GM15510 (cell line): ENCODE results near the gene SDCCAG8.

Experiments used
- POLR2A ChIP-seq: IDR thresholded peaks from 3 replicates; pipeline ENCODE4 v1.6.1; 2011; ENCODE audit warnings: borderline replicate concordance; ENCODE audit not compliant: insufficient read length; ENCODE audit errors: extremely low read depth

Gene SDCCAG8

DNA sequence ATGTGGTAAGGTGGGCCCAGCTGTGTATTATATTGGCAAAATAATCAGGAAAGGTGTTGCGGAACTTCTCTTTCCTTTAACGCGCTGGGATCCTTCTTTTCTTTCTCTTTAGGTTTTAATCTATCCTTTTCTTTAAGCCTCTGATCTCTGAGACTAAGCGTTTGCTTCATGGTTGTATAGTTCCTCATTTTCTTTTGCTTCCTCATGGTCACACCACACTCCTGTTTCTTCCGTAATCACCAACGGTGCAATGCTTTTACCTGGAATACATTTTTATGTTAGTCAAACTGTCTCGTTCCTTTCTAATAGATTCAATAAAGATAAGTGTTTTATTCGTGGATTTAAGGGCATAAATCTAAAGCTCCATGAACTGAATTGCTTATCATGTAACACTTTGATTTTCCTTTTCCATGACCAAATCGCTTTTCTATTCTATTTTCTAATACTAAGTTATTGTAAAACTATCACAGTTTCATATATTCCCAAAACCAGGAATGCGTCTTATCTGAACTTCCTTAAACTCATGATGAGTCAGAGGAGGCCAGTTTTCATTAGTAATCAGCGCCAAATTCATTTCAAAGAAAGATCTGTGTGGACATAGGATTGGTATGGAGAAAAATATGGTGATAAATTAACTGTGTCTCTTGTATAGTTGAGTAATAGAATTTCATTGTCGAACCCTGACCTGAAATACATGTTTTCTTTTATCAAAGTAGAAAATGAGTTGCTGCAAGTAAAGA lies 12.2 kb downstream of the SDCCAG8 start:
- TF ChIP-seq POLR2A: no peak

DNA sequence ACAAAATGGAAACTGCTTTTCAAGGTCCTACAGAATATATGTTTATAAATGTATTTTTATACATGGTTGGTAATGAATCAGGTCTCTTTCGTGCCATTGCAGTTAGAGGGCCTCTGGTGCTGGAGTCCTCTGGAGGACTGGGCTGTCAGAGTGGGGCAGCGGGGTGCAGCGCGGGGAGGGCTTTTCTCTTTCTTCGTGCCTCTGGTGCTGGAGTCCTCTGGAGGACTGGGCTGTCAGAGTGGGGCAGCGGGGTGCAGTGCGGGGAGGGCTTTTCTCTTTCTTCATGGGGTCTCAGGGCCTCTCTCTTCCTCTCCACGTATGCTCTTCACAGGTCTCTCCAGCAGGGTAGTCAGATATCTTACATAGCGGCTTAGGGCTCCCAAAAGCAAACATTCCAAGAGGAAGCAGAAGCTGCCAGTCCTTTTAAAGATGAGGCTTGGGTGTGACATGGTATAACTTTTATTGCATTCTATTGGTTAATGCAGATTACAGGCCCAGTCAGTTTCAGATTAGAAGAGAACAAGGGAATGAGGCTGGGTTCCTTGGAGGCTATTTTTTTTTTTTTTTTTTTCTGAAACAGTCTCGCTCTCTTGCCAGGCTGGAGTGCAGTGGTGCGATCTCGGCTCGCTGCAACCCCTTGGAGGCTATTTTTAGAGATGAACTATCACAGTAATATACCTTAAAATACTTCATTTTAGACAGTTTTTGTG lies 13.1 kb downstream of the SDCCAG8 start:
- no peak for TF ChIP-seq POLR2A

DNA sequence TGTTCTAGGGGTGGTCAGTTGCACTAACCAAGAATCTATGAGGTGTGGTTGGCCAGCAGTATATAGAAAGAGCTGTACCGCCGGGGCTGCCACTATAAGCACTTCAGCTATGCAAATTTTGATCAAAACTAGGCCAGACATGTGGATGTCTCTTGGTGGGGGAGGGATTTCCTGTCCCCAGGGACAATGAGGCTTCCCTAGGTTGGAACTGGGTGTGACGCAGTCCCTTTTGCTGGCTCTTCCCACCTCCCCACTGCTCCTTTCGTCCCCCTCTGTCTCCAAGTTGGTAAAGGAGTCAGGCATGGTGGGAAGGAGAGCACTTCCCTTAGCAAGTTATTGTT lies 13.6 kb downstream of the SDCCAG8 start:
- no peak for TF ChIP-seq POLR2A

DNA sequence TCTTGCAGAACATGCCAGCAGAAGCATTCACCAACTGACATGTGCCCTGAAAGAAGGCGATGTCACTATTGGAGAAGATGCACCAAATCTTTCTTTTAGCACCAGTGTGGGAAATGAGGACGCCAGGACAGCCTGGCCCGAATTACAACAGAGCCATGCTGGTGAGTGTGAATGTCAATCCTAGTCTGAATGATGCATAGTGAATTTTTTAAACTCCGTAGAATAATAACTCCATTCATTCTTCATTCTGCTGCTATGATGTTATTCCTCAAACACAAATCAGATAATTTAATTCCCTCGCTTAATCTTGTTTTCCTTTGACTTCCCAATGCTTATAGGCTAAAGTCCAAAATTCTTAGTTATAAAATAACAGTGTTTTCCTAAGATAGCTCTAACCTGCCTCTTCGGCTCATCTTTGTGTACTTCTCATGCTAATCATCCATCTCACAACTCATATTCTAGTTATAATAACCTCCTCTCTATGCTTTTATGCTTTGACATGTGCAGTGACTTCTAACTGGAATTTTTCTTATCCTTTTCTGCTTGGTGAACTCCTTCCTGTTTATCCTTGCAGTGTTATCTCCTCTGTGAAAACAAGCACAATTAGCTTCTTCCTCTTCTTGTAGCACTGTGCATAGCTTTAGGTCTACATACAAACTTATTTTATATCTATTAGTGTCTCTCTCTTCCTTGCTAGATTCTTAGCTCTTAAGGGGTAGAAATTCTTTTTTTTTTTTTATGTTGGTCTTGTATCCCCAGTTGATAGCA lies 14.4 kb downstream of the SDCCAG8 start:
- no peak for TF ChIP-seq POLR2A

DNA sequence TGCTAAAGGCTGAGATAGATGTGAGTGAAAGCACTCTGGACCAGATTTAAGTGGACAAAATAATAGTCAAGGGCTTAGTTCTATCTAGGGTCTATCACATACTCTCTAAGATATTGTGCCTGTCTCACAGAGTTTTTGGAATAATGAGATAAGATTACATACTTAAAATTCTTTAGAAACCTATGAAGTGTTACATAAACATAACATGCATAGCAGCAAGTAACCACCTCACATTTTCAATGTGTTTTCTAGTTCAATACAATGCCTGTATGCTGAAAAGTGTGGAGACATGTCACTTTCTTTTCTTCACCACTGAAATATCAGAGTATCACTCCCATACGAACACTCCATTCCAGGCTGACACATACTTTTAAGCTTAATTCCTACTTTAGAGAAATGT lies 16.2 kb downstream of the SDCCAG8 start:
- TF ChIP-seq POLR2A: no peak

DNA sequence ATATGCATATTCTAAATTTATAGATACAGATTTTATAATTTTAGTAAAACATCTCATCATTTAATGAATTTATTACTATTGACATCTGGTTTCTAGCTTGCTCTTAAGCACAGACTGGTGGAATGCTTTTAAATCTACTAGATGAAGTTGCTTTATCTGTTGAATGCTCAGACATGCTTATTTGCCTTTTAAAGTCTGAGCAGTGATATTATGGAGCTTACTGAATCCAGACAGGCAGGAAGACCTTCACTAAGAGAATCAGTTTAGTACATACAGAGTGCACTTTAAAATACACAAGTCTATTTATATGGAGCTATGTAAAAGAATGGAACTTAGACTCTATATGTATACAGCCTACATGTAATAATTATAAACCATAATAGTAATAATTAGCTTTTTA lies 16.6 kb downstream of the SDCCAG8 start:
- no peak for TF ChIP-seq POLR2A

DNA sequence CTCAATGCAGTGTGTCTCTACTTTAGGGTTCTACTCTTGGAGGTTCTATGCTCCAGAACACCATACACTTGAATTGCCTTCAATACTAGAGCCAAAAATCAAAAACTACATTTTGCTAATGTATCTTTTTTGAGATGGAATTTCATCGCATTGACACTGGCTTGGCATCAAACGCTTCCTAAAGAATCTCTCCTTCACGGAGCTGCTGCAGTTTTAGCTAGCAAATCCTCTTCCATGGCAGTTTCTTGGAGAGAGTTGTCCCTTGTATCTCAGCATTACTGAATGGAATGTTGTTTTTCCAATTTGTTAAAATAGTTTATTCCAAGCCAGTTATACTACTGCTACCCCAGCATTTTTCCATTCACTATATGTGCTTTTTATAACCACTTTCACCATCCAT lies 17.7 kb downstream of the SDCCAG8 start:
- no peak for TF ChIP-seq POLR2A

DNA sequence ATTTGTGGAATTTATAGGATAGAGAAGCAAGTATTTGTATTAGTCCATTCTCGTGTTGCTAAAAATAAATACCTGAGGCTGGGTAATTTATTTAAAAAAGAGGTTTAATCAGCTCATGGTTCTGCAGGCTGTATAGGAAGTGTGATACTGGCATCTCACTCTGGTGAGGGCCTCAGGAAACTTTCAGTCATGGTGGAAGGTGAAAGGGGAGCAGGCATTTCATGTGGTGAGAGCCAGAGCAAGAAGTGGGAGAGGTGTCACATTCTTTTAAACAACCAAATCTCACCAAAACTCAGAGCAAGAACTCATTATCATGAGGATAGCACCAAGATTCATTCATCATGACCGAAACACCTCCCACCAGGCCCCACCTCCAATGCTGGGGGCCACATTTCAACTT lies 18.1 kb downstream of the SDCCAG8 start:
- no peak for TF ChIP-seq POLR2A

DNA sequence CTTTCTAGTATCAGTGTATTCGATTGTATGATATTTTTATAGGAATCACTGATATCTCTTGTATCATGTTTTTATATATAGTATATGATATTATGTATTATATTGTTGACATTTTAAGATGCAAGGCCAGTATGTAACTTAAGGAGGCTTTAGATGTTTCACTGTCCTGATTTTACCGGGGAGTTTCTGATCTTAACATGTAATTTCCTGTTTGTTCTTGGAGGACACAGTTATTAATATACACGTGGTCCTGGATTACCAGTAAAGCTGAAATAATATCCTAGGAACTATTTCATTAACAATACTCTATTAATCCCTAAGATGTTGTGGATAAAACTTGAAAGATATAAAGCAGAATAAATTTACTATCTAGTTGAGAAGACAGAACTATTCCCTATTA lies 19.5 kb downstream of the SDCCAG8 start:
- no peak for TF ChIP-seq POLR2A

DNA sequence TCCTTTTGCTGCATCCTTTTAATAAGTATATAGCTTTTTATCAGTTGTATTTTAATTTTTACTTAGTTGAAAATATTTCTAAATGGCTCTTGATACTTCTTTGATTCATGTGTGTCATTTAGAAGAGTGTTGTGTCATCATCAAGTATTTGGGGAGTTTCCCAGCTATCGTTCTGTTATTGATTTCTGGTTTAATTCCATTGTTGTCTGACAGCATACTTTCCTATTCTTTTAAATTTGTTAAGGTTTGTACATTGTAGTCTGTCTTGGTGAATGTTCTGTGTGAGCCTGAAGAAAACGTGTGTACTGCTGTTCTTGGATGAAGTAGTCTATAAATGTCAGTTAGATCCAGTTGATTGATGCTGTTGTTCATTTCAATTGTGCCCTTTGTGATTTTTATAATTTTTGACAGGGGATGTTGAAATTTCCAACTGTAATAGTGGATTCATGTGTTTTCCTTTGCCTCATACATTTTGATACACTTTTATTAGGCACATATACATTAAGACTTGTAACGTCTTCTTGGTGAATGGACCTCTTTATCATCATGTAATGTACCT lies 24.8 kb downstream of the SDCCAG8 start:
- no peak for TF ChIP-seq POLR2A

DNA sequence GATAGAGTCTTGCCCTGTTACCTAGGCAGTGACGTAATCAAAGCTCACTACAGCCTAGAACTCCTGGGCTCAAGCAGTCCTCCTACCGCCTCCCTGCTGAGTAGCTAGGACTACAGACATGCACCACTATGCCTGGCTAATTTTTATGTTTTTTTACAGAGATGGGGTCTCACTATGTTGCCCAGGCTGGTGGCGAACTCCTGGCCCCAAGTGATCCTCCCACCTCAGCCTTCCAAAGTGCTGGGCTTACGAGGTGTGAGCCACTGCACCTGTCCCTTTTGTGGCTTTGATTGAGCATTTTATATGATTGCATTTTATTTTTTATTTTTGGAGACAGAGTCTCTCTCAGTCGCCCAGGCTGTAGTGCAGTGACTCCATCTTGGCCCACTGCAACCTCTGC lies 25.8 kb downstream of the SDCCAG8 start:
- TF ChIP-seq POLR2A: no peak

DNA sequence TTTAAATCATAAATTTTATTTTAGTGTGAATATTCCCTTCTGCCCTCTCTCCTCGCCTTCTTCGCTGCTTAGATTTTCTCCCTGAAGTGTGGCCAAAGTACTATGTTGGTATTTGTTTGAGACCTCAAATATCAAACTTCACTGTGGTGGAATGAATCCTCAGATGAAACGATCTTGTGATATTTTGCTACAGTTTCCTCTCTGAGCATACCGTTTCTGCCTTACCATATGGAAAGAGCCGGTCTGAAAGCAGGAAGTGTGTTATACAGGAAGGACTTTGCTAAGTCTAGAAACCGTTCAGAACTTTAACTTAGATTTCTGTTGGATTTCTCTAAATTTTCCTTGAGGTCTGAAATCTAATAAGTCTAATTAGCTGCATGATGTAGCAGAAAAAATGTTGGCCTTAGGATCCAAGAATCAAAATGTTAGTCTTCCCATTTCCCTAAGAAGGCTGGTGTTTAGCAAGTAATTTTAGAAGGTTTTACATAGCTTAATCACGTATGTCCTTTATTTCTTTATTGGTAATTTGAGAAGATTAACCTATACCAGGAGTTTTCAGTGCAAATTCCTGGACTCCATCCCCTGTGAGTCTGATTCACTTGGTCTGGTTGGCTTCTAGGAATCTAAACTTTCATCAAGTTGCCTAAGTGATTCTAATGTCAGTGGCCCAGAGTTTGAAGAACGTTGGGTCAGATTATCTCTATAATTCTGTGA lies 30.7 kb downstream of the SDCCAG8 start:
- no peak for TF ChIP-seq POLR2A

DNA sequence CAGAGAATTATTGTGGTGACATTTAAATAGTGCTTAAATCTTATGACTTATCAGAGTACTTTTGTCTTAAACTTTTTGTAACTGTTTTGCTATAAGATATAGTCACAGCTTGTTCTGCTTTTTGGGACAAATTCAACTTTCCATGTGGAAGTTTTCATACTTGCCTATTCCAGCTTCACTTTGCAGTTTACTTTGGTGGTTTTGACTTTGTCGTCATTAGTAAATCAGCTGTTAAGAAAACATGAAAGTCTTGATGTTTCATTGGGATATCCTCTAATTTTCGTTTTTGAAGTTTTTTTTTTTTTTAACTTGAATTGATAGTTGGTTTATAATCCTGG lies 31.3 kb downstream of the SDCCAG8 start:
- no peak for TF ChIP-seq POLR2A

DNA sequence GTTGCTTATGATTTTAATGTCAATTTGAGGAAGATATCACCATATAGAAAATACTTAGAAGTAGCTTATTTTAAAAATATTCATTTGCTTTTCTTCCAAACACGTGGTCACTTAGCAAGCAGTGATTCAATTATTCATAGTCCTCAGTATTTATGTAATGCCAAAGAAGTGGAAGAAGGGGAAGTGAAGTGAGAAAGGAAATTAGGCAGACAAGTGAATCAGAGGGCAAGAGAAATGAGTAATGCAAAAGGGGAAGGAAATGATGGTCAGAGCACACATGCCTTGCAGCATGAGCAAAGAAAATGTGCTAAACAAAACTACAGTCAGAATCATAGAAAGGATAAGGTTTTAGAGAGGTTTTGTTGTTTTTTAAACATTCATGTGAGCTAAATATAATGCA lies 31.8 kb downstream of the SDCCAG8 start:
- TF ChIP-seq POLR2A: no peak

DNA sequence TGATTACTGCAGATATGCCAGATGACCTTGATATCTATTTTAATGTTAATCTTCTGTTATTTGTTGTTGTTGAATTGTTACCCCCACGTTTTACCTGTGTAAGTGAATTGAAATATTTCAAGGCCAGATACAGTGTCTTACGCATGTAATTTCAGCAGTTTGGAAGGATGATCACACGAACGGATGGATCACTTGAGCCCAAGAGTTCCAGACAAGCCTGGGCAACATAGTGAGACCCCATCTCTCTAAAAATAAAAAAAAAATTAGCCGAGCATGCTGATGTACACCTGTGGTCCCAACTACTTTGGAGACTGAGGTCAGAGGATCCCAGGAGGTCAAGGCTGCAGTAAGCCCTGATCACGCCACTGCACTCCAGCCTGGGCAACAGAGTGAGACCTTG lies 32.2 kb downstream of the SDCCAG8 start:
- TF ChIP-seq POLR2A: no peak
